H9 (cell line): Measurements from ENCODE around the gene CALR. TPM values are rescaled to one million over a fixed set of nuclear protein-coding genes. Genes with fewer than 3 reads are reported as not detected.

ENCODE experiments used
- DNase-seq: peaks from one replicate; pipeline ENCODE4 v3.0.0-alpha.2; 2017
- H2AFZ ChIP-seq: one replicate; pipeline ENCODE4 v1.6.1; 2013; ENCODE audit warnings: mild to moderate bottlenecking, low read length, control low read depth, moderate library complexity
- H2AK5ac ChIP-seq: 2 replicates; pipeline ENCODE4 v1.6.1; 2013; ENCODE audit warnings: low read length, control low read depth, mixed read lengths; ENCODE audit not compliant: insufficient read length
- H2BK120ac ChIP-seq: one replicate; pipeline ENCODE4 v1.6.1; 2013; ENCODE audit warnings: low read depth, mild to moderate bottlenecking, low read length, control low read depth, inconsistent platforms; ENCODE audit not compliant: poor library complexity, severe bottlenecking
- H2BK12ac ChIP-seq: 2 replicates; pipeline ENCODE4 v1.6.1; 2013; ENCODE audit warnings: low read length, control low read depth, mixed read lengths, low read depth; ENCODE audit not compliant: insufficient read length
- H2BK15ac ChIP-seq: 2 replicates; pipeline ENCODE4 v1.6.1; 2013; ENCODE audit warnings: low read depth, low read length, control low read depth
- H2BK20ac ChIP-seq: one replicate; pipeline ENCODE4 v1.6.1; 2013; ENCODE audit warnings: low read depth, mild to moderate bottlenecking, low read length, control low read depth, inconsistent platforms; ENCODE audit not compliant: poor library complexity, severe bottlenecking
- H2BK5ac ChIP-seq: 2 replicates; pipeline ENCODE4 v1.6.1; 2013; ENCODE audit warnings: low read length, control low read depth, mixed read lengths; ENCODE audit not compliant: insufficient read length
- H3K14ac ChIP-seq: 2 replicates; pipeline ENCODE4 v1.6.1; 2013; ENCODE audit warnings: low read length, control low read depth; ENCODE audit not compliant: insufficient read depth
- H3K18ac ChIP-seq: 2 replicates; pipeline ENCODE4 v1.6.1; 2013; ENCODE audit warnings: low read depth, mild to moderate bottlenecking, mixed read lengths, low read length, control low read depth; ENCODE audit not compliant: insufficient read length
- H3K23ac ChIP-seq: 2 replicates; pipeline ENCODE4 v1.6.1; 2013; ENCODE audit warnings: low read length, control low read depth, mixed read lengths, low read depth; ENCODE audit not compliant: insufficient read length
- H3K23me2 ChIP-seq: 2 replicates; pipeline ENCODE4 v1.6.1; 2013; ENCODE audit warnings: low read depth, mild to moderate bottlenecking, mixed read lengths, low read length, control low read depth; ENCODE audit not compliant: insufficient read length, poor library complexity, severe bottlenecking
- H3K27ac ChIP-seq: 2 replicates; pipeline ENCODE4 v1.5.1; 2013; ENCODE audit warnings: low read length, control low read depth, mixed read lengths, low read depth; ENCODE audit not compliant: insufficient read length
- H3K27me3 ChIP-seq: 2 replicates; pipeline ENCODE4 v1.6.1; 2013; ENCODE audit warnings: low read length, control low read depth, inconsistent platforms; ENCODE audit not compliant: insufficient read depth
- H3K4ac ChIP-seq: 2 replicates; pipeline ENCODE4 v1.6.1; 2013; ENCODE audit warnings: low read depth, mild to moderate bottlenecking, control low read depth, inconsistent platforms, low read length, moderate library complexity
- H3K4me1 ChIP-seq: 2 replicates; pipeline ENCODE4 v1.6.1; 2013; ENCODE audit warnings: low read length, control low read depth, inconsistent platforms; ENCODE audit not compliant: insufficient read depth
- H3K4me2 ChIP-seq: 2 replicates; pipeline ENCODE4 v1.6.1; 2013; ENCODE audit warnings: low read length, control low read depth, mixed read lengths; ENCODE audit not compliant: insufficient read length, insufficient read depth
- H3K56ac ChIP-seq: 2 replicates; pipeline ENCODE4 v1.6.1; 2013; ENCODE audit warnings: low read depth, mild to moderate bottlenecking, mixed read lengths, low read length, control low read depth; ENCODE audit not compliant: insufficient read length
- H3K79me1 ChIP-seq: 2 replicates; pipeline ENCODE4 v1.6.1; 2013; ENCODE audit warnings: low read depth, mild to moderate bottlenecking, moderate library complexity, low read length, control low read depth, inconsistent platforms; ENCODE audit not compliant: insufficient read depth, poor library complexity, severe bottlenecking
- H3K79me2 ChIP-seq: 2 replicates; pipeline ENCODE4 v1.6.1; 2013; ENCODE audit warnings: low read length, control low read depth, inconsistent platforms; ENCODE audit not compliant: insufficient read depth
- H3K9ac ChIP-seq: 2 replicates; pipeline ENCODE4 v1.6.1; 2013; ENCODE audit warnings: low read length, control low read depth, mixed read lengths; ENCODE audit not compliant: insufficient read length; ENCODE audit errors: extremely low read depth
- H3K9me3 ChIP-seq: one replicate; pipeline ENCODE4 v1.6.1; 2013; ENCODE audit warnings: low read depth, low read length, inconsistent platforms; ENCODE audit not compliant: control insufficient read depth
- H3T11ph ChIP-seq: one replicate; pipeline ENCODE4 v1.6.1; 2013; ENCODE audit warnings: mild to moderate bottlenecking, low read length, control low read depth, inconsistent platforms
- H4K20me1 ChIP-seq: one replicate; pipeline ENCODE4 v1.6.1; 2013; ENCODE audit not compliant: control insufficient read depth, insufficient read length, insufficient read depth
- H4K5ac ChIP-seq: 2 replicates; pipeline ENCODE4 v1.6.1; 2013; ENCODE audit warnings: low read depth, mild to moderate bottlenecking, mixed read lengths, low read length, control low read depth; ENCODE audit not compliant: insufficient read length
- H4K8ac ChIP-seq: replicated peaks from 2 replicates; pipeline ENCODE4 v1.6.1; 2013; ENCODE audit warnings: low read length, control low read depth, mixed read lengths, low read depth; ENCODE audit not compliant: insufficient read length
- H4K91ac ChIP-seq: 2 replicates; pipeline ENCODE4 v1.6.1; 2013; ENCODE audit warnings: low read depth, mild to moderate bottlenecking, moderate library complexity, mixed read lengths, low read length, control low read depth; ENCODE audit not compliant: insufficient read length
- H3K27ac Mint-ChIP-seq, 3 experiments: 2 replicates in 2 of 3; 3 replicates in 1 of 3; pipeline ENCODE4 v1.8.0; 2020 to 2021; ENCODE audit warnings: mixed read lengths in 3 of 3, mild to moderate bottlenecking in 1 of 3, moderate library complexity in 1 of 3
- H3K27me3 Mint-ChIP-seq: 2 replicates; pipeline ENCODE4 v1.8.0; 2021; ENCODE audit warnings: low read depth, mild to moderate bottlenecking, moderate library complexity, mixed read lengths
- H3K36me3 Mint-ChIP-seq, 3 experiments: 2 replicates in 2 of 3; 3 replicates in 1 of 3; pipeline ENCODE4 v1.8.0; 2020 to 2021; ENCODE audit warnings: low read depth in 3 of 3, mixed read lengths in 3 of 3; ENCODE audit not compliant: insufficient read depth in 1 of 3
- H3K4me1 Mint-ChIP-seq, 2 experiments: 2 replicates each; pipeline ENCODE4 v1.8.0; 2020; ENCODE audit warnings: mixed read lengths in 2 of 2
- H3K4me3 Mint-ChIP-seq, 2 experiments: 2 replicates in 1 of 2; 3 replicates in 1 of 2; pipeline ENCODE4 v1.8.0; 2020 to 2021; ENCODE audit warnings: mild to moderate bottlenecking in 2 of 2, mixed read lengths in 2 of 2, moderate library complexity in 1 of 2
- H3K9me3 Mint-ChIP-seq, 2 experiments: 2 replicates in 1 of 2; 3 replicates in 1 of 2; pipeline ENCODE4 v1.8.0; 2020; ENCODE audit warnings: mild to moderate bottlenecking in 2 of 2, mixed read lengths in 2 of 2, moderate library complexity in 1 of 2
- WGBS: extraction: QIAGEN DNeasy Blood & Tissue Kit; methylation state at CpG from one replicate; pipeline ENCODE4 v1.1.7; 2013; ENCODE audit warnings: missing lambda C conversion rate, low lambda C conversion rate, mixed read lengths; ENCODE audit not compliant: insufficient read length; ENCODE audit errors: extremely low coverage; 5-methylcytosine and 5-hydroxymethylcytosine counted together
- total RNA-seq: library from RNA; stranded (reverse); gene quantifications from 2 replicates; pipeline ENCODE4 v1.2.1, GENCODE V29; 2021
- TF ChIP-seq, protein P1 (sequence below): fragments of 200-600 bp; sonication (generic); conservative IDR thresholded peaks from 3 replicates; pipeline ENCODE4 v1.8.0; 2021; ENCODE audit warnings: antibody characterized with exemption, mild to moderate bottlenecking

CALR gene
- total RNA-seq, 1 experiment from 2014 or later = 887 TPM

DNA sequence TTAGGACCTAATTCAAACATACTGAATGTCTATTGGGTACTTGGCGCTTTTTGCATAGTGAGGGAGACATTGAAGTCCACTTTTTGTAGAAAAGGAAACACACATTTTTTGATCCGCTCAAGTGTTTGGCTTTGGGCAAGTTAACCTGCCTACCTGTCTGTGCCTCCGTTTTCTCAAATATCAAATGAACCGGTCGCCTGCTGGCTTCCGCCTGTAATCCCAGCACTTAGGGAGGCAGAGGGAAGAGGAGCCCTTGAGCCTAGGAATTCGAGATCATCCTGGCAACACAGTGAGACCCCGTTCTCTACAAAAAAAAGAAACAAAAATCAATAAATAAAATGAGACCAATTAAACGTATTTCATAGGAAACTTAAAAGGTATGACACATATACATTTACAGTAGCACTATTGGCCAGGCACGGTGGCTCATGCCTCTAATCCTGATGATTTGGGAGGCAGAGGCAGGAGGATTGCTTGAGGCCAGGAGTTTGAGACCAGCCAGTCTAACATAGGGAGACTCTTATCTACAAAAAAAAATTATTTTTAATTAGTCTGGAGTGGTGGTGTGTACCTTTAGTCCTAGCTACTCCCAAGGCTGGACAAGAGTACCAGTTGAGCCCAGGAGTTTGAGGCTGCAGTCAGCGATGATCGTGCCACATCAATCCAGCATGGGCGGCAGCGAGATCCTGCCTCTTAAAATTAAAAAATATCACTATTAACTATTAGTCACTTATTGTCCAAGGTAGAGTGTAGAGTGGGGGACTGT, 8.5 kb downstream of the CALR start:
- H3K23ac ChIP-seq = no peak overlapping the region
- no peaks in the 10 kb centered on the region for H3K27me3 Mint-ChIP-seq
- TF ChIP-seq, protein P1, sequence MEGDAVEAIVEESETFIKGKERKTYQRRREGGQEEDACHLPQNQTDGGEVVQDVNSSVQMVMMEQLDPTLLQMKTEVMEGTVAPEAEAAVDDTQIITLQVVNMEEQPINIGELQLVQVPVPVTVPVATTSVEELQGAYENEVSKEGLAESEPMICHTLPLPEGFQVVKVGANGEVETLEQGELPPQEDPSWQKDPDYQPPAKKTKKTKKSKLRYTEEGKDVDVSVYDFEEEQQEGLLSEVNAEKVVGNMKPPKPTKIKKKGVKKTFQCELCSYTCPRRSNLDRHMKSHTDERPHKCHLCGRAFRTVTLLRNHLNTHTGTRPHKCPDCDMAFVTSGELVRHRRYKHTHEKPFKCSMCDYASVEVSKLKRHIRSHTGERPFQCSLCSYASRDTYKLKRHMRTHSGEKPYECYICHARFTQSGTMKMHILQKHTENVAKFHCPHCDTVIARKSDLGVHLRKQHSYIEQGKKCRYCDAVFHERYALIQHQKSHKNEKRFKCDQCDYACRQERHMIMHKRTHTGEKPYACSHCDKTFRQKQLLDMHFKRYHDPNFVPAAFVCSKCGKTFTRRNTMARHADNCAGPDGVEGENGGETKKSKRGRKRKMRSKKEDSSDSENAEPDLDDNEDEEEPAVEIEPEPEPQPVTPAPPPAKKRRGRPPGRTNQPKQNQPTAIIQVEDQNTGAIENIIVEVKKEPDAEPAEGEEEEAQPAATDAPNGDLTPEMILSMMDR = no peak
- no peak overlapping the region for H4K91ac ChIP-seq
- no peak overlapping the region for H3K14ac ChIP-seq
- no peaks in the 10 kb centered on the region for H3K79me1 ChIP-seq
- no peaks in the 10 kb centered on the region for H3K27me3 ChIP-seq
- no peak overlapping the region for H3T11ph ChIP-seq
- H3K4me1 Mint-ChIP-seq = peaks cover 10 to 22% of the 10 kb centered on the region in 2 experiments
- no peak overlapping the region for H2BK120ac ChIP-seq
- no peak overlapping the region for H3K4ac ChIP-seq
- no peak overlapping the region for H2BK5ac ChIP-seq
- H2BK15ac ChIP-seq = no peak overlapping the region
- H3K4me2 ChIP-seq = peak overlapping the region; percentile 96
- H3K27ac ChIP-seq = peak overlapping the region; percentile 42
- H3K36me3 Mint-ChIP-seq = peaks cover 56 to 83% (median 75%) of the 10 kb centered on the region in 3 experiments
- H2BK12ac ChIP-seq = no peak overlapping the region
- H3K56ac ChIP-seq = no peak overlapping the region
- H2AK5ac ChIP-seq = no peak overlapping the region
- H3K18ac ChIP-seq = no peak overlapping the region
- H3K23me2 ChIP-seq = no peaks in the 10 kb centered on the region
- H4K8ac ChIP-seq = no peak overlapping the region
- H4K5ac ChIP-seq = no peak overlapping the region
- no peaks in the 10 kb centered on the region; the same call in 1 of the 2 replicates for H3K79me2 ChIP-seq
- peak overlapping the region; percentile 79 to 90 for H3K4me3 Mint-ChIP-seq
- H3K4me1 ChIP-seq = no peaks in the 10 kb centered on the region
- no peaks in the 10 kb centered on the region for H3K9me3 ChIP-seq
- H3K9ac ChIP-seq = peak overlapping the region; percentile 97
- H2AFZ ChIP-seq = no peak overlapping the region
- H2BK20ac ChIP-seq = no peak overlapping the region
- no peak for DNase-seq
- WGBS = no CpG with 5 or more reads among the region's 14 CpGs
- peak overlapping the region; percentile 81 to 98 (median 93); a peak in 6 of 7 replicates for H3K27ac Mint-ChIP-seq
- H3K9me3 Mint-ChIP-seq = 0 out of 5 replicates have a peak, but pooled peaks cover 0 to 3% of the 10 kb centered on the region in 2 experiments
- H4K20me1 ChIP-seq = no peaks in the 10 kb centered on the region
